GM21619 (cell line): ENCODE data around the gene B3GAT1.
"Not testable (repeated sequence)": the region's sequence is repeated elsewhere in the genome, so short reads cannot be mapped to it uniquely, and the experiment has no call there.

Experiments used
- ATAC-seq: cut with Tn5 transposase; IDR thresholded peaks from one replicate; pipeline ENCODE4 v1.9.1; 2021; ENCODE audit not compliant: unreplicated experiment

B3GAT1 gene

DNA sequence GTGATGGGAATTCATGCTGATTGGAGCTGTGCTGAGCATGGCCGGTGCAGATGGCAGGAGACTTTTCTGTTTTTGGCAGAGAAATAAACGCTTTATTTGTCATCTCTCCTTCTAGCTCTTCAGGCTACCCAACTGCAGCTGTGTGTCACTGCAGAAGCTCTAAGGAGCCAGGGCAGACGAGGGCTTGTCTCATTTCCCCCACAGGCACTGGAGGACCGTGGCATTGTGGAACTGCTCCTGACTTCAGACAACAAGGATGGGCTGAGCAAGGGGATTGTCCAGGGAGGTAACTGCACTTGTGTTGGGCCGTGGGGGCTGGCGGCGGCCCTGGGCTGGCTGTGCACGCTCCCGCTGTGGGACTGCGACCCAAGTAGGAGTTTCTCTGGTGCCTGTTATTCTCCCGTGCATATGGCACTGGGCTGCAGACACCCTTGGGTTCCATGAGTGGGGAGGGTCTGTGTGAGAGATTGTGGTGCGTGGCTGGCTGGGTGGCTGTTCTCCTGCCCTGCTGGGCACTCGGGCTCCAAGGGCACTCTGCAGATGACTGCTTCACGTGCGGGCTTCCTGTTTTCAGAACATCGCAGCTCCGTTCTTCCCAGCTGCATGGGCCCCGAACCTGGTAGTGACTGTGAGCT lies 53.1 kb downstream of the B3GAT1 start:
- ATAC-seq = no peak

- no peak for ATAC-seq
These were observed 53.7 kb downstream of the B3GAT1 start for GRCh38 chr11:134358165-134358855.

DNA sequence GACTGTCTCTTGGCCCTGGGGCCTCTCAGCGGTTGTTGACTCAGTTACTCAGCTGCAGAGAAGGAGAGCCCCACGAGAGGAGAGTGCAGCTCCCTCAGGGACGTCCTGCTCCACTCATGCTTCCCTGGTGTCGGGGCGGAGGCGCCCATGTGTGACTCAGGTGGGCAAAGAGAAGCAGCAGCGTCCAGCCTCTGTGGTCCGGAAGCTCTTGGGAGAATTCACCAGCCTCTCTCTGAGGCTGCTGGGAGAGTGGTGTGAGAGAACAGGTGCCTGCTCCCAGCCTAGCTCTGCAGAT lies 54.5 kb downstream of the B3GAT1 start:
- ATAC-seq = no peak

- no peak for ATAC-seq
These were observed 55.1 kb downstream of the B3GAT1 start for GRCh38 chr11:134356656-134357544.

DNA sequence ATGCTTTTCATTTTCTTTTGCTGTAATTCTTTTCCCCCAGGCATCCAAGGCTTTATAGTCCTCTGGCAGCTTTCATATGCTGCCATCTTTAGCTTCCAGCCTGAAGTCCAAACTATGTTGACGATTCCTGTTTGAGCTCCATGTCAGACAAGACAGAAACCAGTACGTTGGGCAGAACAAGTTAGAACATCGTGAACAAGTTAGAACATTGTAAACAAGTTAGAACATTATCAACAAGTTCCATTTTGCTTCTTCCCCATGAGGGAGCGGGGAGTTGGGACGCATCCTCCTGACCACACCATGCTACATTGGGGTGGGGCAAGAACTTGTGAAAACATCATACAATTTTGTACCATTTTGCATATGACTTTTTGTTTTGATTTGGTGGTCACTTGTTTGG lies 56.4 kb downstream of the B3GAT1 start:
- ATAC-seq = no peak

DNA sequence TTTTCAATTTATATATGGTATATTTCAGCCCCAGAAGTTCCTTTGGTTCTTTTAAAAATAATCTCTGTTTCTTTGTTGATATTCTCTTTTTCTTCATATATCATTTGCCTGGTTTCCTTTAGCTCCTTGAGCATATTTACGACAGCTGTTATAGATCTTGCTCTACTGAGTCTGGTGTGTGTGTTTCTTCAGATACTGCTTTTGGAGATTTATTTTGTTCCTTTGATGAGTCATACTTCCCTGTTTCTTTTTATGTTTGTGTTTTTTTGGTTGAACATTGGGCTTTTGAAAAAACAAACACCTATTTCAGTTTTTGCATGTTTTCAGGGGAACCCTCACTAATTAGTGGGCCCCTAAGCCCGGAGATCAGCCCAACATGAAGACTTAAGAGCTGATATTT lies 56.9 kb downstream of the B3GAT1 start:
- ATAC-seq = no peak

DNA sequence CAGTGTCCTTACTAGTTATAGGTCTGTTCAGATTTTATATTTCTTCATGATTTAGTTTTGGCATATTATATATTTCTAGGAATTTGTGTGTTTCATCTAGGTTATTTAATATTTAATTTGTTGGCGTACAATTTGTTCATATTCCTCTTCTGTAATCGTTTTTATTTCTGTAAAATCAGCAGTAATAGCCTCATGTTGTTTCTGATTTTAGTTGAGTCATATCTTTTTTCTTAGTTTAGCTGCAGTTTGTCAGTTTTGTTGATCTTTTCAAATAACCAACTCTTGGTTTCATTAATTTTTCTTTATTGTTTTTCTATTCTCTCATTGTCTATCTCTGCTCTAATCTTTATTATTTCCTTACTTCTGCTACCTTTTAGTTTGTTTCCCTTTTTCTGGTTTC lies 59.9 kb downstream of the B3GAT1 start:
- ATAC-seq = no peak

GRCh38 chr11:134350381-134350780 lies 61.7 kb downstream of the B3GAT1 start:
- ATAC-seq = peak; percentile 76

DNA sequence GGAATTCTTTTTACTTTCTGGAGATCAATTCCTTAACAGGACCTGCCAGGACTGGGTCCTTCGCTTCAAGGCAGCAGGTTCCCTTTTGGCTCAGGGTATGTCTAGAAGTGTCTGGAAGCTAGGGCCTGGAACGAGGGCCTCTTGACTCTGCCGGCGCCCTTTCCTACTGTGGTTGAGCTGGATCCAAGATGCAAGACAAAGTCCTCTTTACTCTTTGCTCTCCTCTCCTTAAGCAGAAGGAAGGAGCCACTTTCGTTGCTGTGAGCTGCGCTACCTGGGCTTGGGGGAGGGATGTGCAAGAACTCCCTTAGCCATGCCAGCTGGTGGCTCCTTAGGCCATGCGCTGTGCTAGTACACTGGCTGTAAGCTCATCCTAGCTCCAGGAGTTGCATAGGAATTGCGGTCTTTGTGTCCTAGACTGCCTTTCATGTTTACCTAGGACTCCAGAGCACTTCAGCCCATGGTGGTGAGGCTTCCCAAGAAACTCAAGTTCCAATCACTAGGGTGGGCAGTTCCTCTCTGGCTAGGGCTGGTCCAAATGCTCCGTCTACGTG lies 62.2 kb downstream of the B3GAT1 start:
- ATAC-seq = no peak

GRCh38 chr11:134349109-134349801 lies 62.8 kb downstream of the B3GAT1 start:
- peak; percentile 49 for ATAC-seq

DNA sequence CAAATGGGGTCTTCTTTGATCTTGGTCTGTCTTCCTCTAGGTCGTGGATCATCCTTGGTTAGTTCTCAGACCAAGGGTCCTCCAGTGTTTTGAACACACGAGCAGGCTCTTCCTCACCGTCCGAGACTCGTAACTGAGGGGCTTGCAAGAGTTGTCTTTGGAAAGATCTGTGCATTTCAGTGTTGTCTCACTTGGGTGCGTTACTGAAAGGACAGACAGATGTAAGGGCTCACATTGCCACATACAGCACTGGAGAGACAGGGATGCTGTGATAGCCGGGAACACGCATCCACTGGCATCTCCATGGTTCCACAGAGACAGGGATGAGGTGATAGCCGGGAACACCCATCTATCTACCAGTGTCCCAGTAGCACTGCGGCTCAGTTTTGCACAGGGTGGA lies 64.6 kb downstream of the B3GAT1 start:
- no peak for ATAC-seq

DNA sequence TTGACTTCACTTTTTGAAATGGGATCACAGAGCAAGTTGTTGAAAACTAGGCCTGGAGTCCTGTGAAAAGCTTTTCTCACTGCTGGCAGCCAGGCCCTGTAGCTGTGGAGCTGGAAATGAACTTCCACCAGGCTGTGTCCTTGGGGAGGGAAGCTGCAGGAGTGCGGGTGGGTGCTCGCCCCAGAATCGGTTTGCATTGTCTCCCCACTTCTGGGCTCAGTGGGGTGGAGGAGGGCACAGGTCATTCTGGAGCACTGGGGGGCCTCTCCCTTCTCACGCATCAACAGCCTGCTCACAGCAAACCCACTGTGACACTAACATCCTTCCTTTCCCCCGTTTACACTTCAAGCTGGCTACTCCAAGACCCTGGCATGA lies 65.1 kb downstream of the B3GAT1 start:
- ATAC-seq = no peak

- no peak for ATAC-seq
These were observed 65.7 kb downstream of the B3GAT1 start for GRCh38 chr11:134346101-134346975.

- no peak for ATAC-seq
These were observed 66.8 kb downstream of the B3GAT1 start for GRCh38 chr11:134345237-134345550.

DNA sequence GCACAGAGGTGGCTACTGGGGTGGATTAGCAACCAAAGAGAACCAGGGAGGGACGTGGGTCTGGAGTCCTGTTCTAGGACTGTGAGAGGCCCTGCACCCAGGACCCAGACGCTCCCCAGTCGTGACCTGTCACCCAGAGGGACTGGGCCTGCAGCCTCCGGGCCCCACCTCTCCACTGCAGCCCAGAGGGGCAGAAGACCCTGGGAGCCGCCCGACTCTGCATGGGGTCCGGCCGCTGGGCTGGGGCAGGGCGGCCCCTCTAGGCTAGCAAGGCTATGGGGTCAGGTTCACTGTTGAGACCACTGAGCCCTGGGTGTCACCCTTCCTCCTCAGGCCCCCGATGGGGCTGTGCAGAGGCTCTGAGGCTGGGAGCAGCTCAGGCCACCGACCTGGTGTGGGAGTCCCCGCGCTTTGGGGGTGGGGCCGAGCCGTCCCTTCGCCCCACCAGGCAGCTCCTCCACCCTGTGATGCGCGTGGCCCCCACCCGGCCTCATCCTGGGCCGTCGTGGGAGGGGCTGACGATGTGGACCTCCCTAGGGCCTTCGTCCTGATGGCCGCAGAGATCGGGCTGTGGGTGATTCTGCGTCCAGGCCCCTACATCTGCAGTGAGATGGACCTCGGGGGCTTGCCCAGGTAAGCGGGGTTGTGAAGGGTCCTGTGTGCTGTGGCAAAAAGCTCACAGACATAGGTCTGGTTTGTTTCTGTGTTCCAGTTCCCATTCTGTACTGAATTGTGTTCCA lies 67.4 kb downstream of the B3GAT1 start:
- not testable (repeated sequence) for ATAC-seq

GRCh38 chr11:134343646-134344045 lies 68.4 kb downstream of the B3GAT1 start:
- no peak for ATAC-seq

DNA sequence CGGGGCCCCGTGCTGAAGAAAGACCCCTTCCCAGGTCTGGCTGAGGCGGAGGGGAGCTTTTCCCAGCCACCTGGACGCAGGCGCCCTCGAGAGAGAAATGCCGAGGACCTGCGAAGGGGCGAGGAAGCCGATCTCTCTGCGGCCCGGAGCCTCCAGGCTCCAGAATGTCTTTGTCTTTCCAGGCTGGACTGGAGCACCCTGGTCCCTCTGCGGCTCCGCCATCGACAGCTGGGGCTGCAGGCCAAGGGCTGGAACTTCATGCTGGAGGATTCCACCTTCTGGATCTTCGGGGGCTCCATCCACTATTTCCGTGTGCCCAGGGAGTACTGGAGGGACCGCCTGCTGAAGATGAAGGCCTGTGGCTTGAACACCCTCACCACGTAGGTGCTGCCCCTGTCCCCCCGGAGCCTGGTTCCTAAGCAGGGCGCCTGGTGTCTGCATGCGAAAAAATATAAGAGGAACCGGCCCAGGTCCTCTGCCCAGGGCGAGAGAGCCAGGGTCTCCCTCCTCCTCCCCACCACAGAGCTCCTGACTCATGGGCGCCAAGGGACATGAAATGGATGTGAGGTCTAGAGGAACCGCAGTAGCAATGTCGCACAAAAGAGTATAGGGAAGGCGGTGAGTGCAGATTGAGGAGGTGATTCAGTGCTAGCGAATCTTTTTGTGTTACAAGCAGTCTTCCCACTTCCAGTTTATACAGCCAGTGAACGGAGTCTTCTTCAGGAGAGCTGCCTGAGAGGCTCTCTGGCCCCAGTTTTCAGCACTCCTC lies 69.3 kb downstream of the B3GAT1 start:
- no peak for ATAC-seq

GRCh38 chr11:134341805-134342571 lies 70.1 kb downstream of the B3GAT1 start:
- ATAC-seq = no peak
